CD4-positive, alpha-beta T cell (primary cell): ENCODE measurements around the gene NAMPT. TPM values are rescaled to one million over a fixed set of nuclear protein-coding genes. Genes with fewer than 3 reads are reported as not detected.
A peak's percentile ranks its signal among the peaks of the same experiment; 100 is the strongest.

Experiments used
- ATAC-seq: fragments of 200-7000 bp; cut with Tn5 transposase; one replicate; pipeline ENCODE4 v1.10.0; 2022; ENCODE audit warnings: mild to moderate bottlenecking; ENCODE audit not compliant: poor library complexity
- CTCF ChIA-PET: fragments of 350-600 bp; sonication (Branson Sonifier 250); formaldehyde crosslinking; loops from one replicate; lab custom pipeline; 2021; ENCODE audit warnings: antibody characterized with exemption, inconsistent platforms; lab: Charles Lee
- POLR2A ChIA-PET: fragments of 350-600 bp; sonication (Branson Sonifier 250); formaldehyde crosslinking; loops from one replicate; lab custom pipeline; 2021; ENCODE audit warnings: antibody characterized with exemption, inconsistent platforms; lab: Charles Lee
- DNase-seq, 14 experiments: peaks; one replicate each; pipeline ENCODE4 v3.0.0-alpha.2; 2013 to 2020; ENCODE audit warnings: mixed read lengths in 2 of 14
- H3K27ac ChIP-seq, 2 donors: one replicate each; pipeline versions ENCODE4 v1.5.1 to v1.7.0; 2013; ENCODE audit warnings: low read length in 2 of 2, low read depth in 1 of 2, mild to moderate bottlenecking in 1 of 2
- H3K27me3 ChIP-seq, 2 experiments: 1 replicate in 1 of 2; 2 replicates in 1 of 2; pipeline versions ENCODE4 v1.6.1 to v1.7.0; 2013; ENCODE audit warnings: low read length in 2 of 2, control low read depth in 1 of 2, mild to moderate bottlenecking in 1 of 2, moderate library complexity in 1 of 2; ENCODE audit not compliant: insufficient read depth in 2 of 2, control insufficient read depth in 1 of 2
- H3K36me3 ChIP-seq: one replicate; pipeline ENCODE4 v1.6.1; 2013; ENCODE audit warnings: low read length, control low read depth; ENCODE audit not compliant: insufficient read depth
- H3K4me1 ChIP-seq: one replicate; pipeline ENCODE4 v1.6.1; 2013; ENCODE audit warnings: low read length, control low read depth; ENCODE audit not compliant: insufficient read depth
- H3K4me3 ChIP-seq: one replicate; pipeline ENCODE4 v1.5.1; 2013; ENCODE audit warnings: mild to moderate bottlenecking, low read length, moderate library complexity
- H3K9me3 ChIP-seq, 2 experiments: 1 replicate in 1 of 2; 2 replicates in 1 of 2; pipeline versions ENCODE4 v1.6.1 to v1.7.0; 2013; ENCODE audit warnings: low read length in 2 of 2, mild to moderate bottlenecking in 2 of 2, control low read depth in 1 of 2, moderate library complexity in 1 of 2; ENCODE audit not compliant: control insufficient read depth in 1 of 2, insufficient read depth in 1 of 2
- H3K27ac Mint-ChIP-seq: one replicate; pipeline ENCODE4 v1.8.0; 2020; ENCODE audit warnings: mixed read lengths
- H3K27me3 Mint-ChIP-seq: one replicate; pipeline ENCODE4 v1.8.0; 2021; ENCODE audit warnings: mixed read lengths
- H3K36me3 Mint-ChIP-seq: one replicate; pipeline ENCODE4 v1.8.0; 2021; ENCODE audit warnings: low read depth, mixed read lengths
- H3K4me1 Mint-ChIP-seq: one replicate; pipeline ENCODE4 v1.8.0; 2021; ENCODE audit warnings: low read depth, mixed read lengths
- H3K4me3 Mint-ChIP-seq: one replicate; pipeline ENCODE4 v1.8.0; 2020; ENCODE audit warnings: mild to moderate bottlenecking, mixed read lengths
- H3K9me3 Mint-ChIP-seq: one replicate; pipeline ENCODE4 v1.8.0; 2020; ENCODE audit warnings: mixed read lengths
- intact Hi-C, 2 experiments: fragments of 100-400 bp; cut with DNase I in 1 of 2; cut with micrococcal nuclease in 1 of 2; formaldehyde crosslinking; loops; one replicate each; pipeline versions ENCODE4 v1.15.1 to v1.9.0; 2023 to 2025; cut with DNase I, micrococcal nuclease
- total RNA-seq, 174 experiments: library from RNA in 2 of 174; stranded (reverse) in 2 of 174; gene quantifications; one replicate each; pipeline ENCODE4 v1.2.3 and lab custom pipeline; 2021 to 2026
- TF ChIP-seq, protein P1 (sequence below): fragments of 200-600 bp; IDR thresholded peaks from one replicate; pipeline ENCODE4 v1.8.0; 2022; ENCODE audit warnings: antibody characterized with exemption, mild to moderate bottlenecking

NAMPT gene
- total RNA-seq, 2 experiments from 2014 or later: 154 to 159 TPM

DNA sequence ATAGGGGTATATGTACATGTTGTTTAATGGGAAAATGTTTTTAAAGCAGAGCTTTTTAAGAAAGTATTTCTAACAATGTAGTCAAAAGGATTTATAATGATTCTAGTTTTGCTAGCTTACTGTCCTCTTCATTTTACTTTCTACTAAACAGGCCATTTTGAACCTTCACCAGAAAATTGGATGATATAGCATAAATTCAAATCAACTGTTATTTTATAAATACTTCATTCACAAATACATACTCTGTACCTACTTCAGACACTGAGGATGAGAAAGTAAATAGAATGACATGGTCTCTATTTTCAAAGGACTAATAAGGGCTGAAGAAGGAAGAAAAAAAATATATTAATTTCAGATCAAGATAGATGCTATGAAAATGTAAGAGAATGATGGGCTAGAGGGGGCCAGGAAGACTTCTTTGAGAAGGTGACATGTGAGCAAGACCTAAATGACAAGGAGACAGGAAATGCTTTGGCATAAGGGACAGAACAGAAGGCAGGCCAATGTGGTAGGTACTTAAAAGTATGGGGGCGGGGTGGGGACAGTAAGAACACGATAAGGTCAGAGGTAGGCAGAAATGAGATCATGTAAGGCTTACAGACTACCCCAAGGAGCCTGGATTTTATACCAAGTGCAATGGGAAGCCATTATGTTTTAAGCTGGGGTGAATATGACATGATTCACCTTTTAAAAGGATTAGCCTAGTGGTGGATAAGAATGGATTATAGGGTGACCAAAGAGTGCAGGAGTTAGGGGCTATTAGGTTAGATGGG, 5.2 kb downstream of the NAMPT start:
- CTCF ChIA-PET: no interaction called here
- Histone ChIP-seq H3K4me3 (no peak overlapping the region), H3K27me3 (no peaks in the 10 kb centered on the region), H3K36me3 (peaks cover 13% of the 10 kb centered on the region), H3K27ac (no peak overlapping the region), H3K4me1 (no peaks in the 10 kb centered on the region), H3K9me3 (no peaks in the 10 kb centered on the region)
- POLR2A ChIA-PET: no interaction called here
- Mint-ChIP-seq H3K9me3 (no peaks in the 10 kb centered on the region), H3K27ac (no peak overlapping the region), H3K27me3 (no peaks in the 10 kb centered on the region), H3K4me1 (peaks cover 53% of the 10 kb centered on the region), H3K36me3 (peaks cover 29% of the 10 kb centered on the region), H3K4me3 (peak overlapping the region; percentile 40)
- TF ChIP-seq, protein P1, sequence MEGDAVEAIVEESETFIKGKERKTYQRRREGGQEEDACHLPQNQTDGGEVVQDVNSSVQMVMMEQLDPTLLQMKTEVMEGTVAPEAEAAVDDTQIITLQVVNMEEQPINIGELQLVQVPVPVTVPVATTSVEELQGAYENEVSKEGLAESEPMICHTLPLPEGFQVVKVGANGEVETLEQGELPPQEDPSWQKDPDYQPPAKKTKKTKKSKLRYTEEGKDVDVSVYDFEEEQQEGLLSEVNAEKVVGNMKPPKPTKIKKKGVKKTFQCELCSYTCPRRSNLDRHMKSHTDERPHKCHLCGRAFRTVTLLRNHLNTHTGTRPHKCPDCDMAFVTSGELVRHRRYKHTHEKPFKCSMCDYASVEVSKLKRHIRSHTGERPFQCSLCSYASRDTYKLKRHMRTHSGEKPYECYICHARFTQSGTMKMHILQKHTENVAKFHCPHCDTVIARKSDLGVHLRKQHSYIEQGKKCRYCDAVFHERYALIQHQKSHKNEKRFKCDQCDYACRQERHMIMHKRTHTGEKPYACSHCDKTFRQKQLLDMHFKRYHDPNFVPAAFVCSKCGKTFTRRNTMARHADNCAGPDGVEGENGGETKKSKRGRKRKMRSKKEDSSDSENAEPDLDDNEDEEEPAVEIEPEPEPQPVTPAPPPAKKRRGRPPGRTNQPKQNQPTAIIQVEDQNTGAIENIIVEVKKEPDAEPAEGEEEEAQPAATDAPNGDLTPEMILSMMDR: no peak
- ATAC-seq (no peak), DNase-seq (no peak)
- intact Hi-C loops: loop anchor here (5.0 to 10.0 kb wide), 9 partner anchors 315 to 1465 kb away; partner anchors contain the start of genes ATXN7L1 (in 1 of the 2), CBLL1 (in 1 of the 2), COG5 (in 1 of the 2) and DUS4L (in 1 of the 2)

DNA sequence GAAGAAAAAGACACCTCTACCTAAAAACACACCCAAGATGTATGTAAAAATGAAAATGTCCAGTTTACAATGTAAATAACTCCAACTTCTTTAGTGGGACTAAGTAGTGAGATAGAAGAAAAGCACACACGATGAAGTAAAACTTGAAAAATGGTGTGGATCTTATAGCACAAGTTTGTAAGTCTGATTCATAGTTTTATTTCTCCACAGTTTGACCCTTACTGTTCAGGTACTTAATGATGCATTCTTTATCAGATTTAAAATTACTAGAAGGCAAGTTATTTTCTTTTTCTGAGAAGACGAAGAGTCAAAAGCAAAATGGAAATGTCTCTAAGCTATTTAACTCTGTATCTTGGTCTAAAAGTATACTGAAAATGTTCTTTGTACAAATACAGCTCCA, 6.1 kb downstream of the NAMPT start:
- intact Hi-C loops: no loop called here
- ATAC-seq: no peak
- H3K9me3 Mint-ChIP-seq: no peaks in the 10 kb centered on the region
- Histone ChIP-seq H3K9me3 (no peaks in the 10 kb centered on the region), H3K27ac (no peak overlapping the region), H3K36me3 (peaks cover 16% of the 10 kb centered on the region), H3K4me1 (no peaks in the 10 kb centered on the region), H3K27me3 (no peaks in the 10 kb centered on the region), H3K4me3 (no peak overlapping the region)
- peaks cover 50% of the 10 kb centered on the region for H3K4me1 Mint-ChIP-seq
- H3K36me3 Mint-ChIP-seq: peaks cover 32% of the 10 kb centered on the region
- CTCF ChIA-PET: no interaction called here
- H3K4me3 Mint-ChIP-seq: no peak overlapping the region
- TF ChIP-seq, protein P1: no peak
- no peak overlapping the region for H3K27ac Mint-ChIP-seq
- no peak for DNase-seq
- POLR2A ChIA-PET: no interaction called here
- no peaks in the 10 kb centered on the region for H3K27me3 Mint-ChIP-seq

DNA sequence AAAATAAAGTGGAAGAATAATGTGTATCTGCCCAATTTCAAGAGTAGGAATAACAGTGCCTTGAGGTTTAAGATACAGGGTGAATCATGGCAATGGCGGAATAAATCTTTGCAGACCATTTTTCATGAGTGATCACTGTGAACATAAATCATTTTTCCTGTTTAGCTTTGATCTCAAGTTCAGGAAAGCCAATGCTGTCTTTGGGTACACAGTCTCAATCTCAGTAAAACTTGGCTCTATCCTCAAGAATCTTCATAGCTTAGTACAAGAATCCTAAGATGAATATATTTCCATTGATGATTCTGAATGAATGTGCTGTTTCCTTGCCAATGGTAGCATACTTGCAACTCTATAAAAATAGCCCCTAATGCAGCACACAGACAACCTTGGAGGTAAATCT, 6.8 kb downstream of the NAMPT start:
- no peak overlapping the region for H3K27ac ChIP-seq
- no peaks in the 10 kb centered on the region for H3K4me1 ChIP-seq
- Mint-ChIP-seq H3K4me1 (peaks cover 45% of the 10 kb centered on the region), H3K27me3 (no peaks in the 10 kb centered on the region), H3K9me3 (no peaks in the 10 kb centered on the region), H3K27ac (no peak overlapping the region), H3K4me3 (no peak overlapping the region), H3K36me3 (peaks cover 36% of the 10 kb centered on the region)
- ATAC-seq: no peak
- no peaks in the 10 kb centered on the region for H3K27me3 ChIP-seq
- intact Hi-C loops: no loop called here
- ChIA-PET POLR2A (no interaction called here), CTCF (no interaction called here)
- TF ChIP-seq, protein P1: no peak
- H3K36me3 ChIP-seq: peaks cover 21% of the 10 kb centered on the region
- H3K9me3 ChIP-seq: no peaks in the 10 kb centered on the region
- no peak for DNase-seq
- H3K4me3 ChIP-seq: no peak overlapping the region
